GM18861 (cell line): Measurements from ENCODE around the gene BEST3.
"Not testable (repeated sequence)": the region's sequence is repeated elsewhere in the genome, so short reads cannot be mapped to it uniquely, and the experiment has no call there.

Experiments
- ATAC-seq: cut with Tn5 transposase; IDR thresholded peaks from one replicate; pipeline ENCODE4 v1.9.1; 2021; ENCODE audit not compliant: unreplicated experiment

BEST3 gene

DNA sequence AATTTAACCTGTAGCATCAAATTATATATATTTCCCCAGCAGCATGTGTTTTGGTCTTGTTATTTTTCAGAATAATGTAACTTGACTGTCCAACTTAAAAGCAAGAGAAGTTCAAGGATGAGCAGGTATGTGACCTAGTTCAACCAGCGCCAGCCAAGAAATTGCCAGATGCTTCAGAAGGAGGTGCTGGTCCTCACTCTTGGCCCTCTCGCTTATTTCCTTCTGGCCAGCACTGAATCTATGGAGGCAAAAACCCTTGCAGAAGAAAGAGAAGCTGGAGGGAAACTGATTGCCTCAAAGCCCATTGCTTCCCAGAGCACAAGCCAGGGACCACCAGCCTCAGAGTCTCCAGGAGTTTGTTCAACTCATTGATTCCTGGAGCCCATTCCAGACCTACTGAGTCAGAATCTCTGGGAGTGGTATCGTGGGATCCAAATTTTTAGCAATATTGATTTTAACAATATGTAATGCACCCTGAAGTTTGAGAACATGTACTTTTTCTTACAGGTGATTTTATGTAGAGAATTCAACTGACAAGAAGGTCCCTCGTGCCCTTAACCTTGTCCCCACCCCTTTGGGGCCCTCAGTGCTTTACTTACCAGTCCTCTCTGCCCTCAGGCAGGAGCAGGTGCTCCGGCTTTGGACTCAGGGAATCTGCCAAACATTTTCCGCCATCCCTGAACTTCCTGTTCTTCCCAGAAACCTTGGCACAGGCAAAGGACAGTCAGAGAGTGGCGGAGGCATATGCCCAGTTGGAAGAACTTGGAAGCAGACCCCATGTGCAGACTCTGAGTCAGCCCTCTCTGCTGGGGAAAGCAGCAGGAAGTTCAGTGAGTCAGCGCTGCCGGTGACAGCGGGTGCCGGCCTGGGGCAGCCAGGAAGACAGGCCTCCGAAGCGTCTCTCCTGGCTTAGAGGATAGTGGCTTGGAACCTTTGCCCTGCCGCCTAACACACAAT lies 10.4 kb downstream of the BEST3 start:
- no peak for ATAC-seq

- no peak for ATAC-seq
These were observed 11.1 kb downstream of the BEST3 start for GRCh38 chr12:69688021-69688420.

- no peak for ATAC-seq
These were observed 11.7 kb downstream of the BEST3 start for GRCh38 chr12:69687390-69687789.

GRCh38 chr12:69686731-69687130 lies 12.4 kb downstream of the BEST3 start:
- ATAC-seq = peak; percentile 67

GRCh38 chr12:69685810-69686209 lies 13.3 kb downstream of the BEST3 start:
- peak; percentile 76 for ATAC-seq

GRCh38 chr12:69684466-69684865 lies 14.6 kb downstream of the BEST3 start:
- ATAC-seq = no peak

GRCh38 chr12:69682110-69682755 lies 16.9 kb downstream of the BEST3 start:
- no peak for ATAC-seq

DNA sequence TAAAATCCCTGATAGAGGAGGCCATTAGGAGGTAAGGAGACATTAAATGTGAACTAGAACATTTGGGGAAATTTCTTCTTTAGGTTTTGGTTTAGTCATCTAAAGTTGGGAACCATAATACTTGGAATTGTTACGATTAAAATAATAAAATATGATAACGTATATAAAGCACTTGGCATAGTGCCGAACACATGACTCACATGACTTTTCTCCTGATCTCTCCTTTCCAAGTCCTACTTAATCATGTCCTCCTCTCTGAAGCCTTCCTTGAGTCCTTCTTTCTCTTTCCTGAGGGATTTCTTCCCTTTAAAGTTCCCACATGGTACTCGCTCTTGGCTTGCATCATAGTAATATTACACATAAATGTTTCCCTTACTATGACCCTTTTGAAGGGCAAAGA lies 20.0 kb downstream of the BEST3 start:
- ATAC-seq = no peak

DNA sequence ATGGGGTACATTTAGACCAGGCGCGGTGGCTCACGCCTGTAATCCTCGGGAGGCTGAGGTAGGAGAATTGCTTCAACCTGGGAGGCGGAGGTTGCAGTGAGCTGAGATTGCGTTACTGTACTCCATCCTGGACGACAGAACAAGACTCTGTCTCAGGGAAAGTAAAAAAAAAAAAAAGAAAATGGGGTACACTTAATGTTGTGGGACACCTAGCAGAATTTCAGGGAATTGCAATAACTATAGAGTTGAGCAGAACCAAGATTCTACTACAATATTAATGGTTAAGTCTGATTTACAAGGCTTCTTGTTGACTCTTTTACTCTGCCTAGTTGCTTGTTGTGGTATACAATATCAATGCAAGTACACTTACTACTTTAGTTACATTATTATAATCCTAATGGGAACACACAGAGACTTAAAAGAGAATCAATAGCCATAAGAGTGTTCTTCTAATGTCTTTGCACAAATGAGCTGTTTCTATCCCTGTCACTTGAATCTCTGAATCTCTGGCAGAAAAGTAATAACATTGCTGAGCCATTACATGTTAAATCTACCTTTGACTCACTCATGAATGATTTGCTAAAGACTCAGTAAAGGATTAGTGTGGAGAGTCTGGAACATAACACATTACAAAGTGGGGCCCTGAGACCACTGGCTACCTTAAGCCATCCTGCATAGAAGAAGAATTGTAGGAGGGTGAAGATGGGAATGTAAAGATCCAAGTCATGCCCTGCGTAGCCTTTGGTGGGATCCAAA lies 22.7 kb downstream of the BEST3 start:
- no peak for ATAC-seq

DNA sequence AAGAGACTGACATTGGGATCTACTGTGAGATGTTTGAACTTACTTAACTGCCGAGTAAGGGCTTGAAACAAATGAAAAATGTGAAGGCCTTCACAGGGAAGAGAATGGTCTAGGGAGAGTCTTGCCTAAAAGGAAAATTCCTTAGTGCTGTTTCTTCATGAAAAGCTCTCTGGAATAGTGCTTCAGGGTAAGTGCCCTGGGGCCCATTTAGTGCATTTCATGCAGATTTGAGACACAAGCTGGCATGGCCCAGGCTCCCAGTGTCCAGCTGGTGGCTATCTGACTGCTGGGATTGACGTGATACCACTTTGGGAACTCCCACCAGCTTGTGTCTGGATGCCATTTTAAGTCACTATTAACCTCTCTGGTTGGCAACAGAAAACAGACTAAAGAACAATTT lies 26.9 kb downstream of the BEST3 start:
- ATAC-seq = no peak

DNA sequence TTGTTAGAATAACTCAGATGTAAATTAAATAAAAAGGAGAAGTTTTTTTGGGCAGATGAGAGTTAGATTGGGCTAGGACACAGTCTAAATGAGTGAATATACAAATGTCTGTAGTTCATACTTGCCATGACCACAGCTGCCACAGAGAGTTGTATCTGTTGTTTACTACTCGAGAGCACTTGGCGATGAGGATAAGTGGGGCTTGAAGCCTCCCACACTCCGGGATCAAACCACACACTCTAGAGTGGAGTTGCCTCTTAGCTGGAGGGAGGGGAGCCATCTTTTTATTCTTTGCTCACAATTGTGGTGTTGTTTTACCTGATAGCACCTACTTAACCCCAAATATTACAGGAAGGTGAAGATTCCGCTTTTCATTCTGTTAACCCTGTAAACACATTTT lies 27.5 kb downstream of the BEST3 start:
- no peak for ATAC-seq

DNA sequence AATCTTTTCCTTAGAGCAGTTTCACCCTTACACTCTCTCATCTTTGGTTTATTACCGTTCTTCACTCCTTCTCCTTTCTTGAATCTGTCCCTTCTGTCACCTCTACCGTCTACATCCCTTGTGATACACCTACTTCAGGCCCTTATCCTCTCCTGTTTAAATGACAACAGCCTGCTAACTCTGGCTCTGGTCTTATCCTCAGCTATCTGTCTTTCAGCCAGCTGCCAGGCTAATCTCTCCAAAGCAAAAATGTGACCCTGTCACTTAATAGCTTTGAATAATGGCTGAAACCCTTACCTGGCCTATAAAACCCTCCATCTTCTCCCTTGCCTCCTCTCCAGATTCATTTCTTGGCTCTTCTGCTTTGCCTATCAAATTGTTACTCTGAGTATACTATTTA lies 32.3 kb downstream of the BEST3 start:
- no peak for ATAC-seq

- not testable (repeated sequence) for ATAC-seq
These were observed 34.1 kb downstream of the BEST3 start for GRCh38 chr12:69664930-69665377.

DNA sequence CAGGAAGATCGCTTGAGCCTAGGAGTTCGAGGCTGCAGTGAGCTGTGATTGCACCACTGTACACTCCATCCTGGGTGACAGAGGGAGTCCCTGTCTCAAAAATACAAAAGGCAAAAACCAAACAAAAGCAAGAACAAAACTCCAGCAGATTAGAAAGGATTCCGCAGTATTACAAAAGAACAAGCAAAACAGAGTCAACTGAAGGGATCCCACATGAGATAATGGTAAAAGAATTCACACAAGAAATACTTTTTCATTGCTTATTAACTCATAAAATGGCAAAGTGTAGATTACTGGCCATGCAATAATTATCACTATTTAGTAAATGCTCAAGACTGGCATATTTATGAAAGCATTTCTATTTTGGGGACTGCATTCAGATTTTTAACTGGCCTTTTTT lies 35.4 kb downstream of the BEST3 start:
- no peak for ATAC-seq

DNA sequence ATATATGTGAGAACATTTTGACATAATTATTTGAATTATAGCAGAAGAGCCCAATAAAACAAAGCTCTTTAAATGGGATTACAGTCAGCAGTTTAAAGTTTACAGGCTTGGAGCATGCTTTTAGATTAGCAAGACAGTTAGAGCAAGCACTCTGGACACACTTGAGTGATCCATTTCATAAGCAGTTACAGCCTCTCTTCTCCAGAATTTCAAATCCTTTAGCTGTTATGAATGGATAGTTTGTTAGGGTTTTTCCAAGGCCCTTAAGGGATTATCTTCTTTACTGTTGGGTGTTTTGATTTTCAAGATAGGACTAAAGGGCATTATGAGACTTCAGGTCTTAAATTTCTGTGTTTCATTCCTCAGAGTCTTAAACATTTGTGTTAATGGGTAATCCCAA lies 36.3 kb downstream of the BEST3 start:
- ATAC-seq = no peak

DNA sequence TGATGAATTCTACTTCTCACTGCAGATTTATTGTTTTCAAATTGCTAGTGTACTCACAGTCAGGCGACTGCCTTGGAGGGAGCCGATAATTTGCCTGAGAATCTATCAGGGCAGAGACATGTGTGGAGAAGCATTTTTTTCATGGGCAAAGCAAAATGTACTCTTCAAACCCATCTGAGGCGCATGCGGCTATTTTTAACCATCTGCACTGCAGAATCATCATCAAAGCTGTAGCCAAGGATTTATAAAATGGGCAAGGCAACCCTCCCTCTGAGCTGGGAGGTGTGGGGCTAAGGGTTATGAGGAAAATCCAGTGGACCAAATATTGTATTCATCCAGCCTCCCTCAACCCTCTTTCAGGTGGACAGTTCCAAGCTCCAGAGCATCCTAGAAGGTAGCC lies 37.7 kb downstream of the BEST3 start:
- no peak for ATAC-seq

DNA sequence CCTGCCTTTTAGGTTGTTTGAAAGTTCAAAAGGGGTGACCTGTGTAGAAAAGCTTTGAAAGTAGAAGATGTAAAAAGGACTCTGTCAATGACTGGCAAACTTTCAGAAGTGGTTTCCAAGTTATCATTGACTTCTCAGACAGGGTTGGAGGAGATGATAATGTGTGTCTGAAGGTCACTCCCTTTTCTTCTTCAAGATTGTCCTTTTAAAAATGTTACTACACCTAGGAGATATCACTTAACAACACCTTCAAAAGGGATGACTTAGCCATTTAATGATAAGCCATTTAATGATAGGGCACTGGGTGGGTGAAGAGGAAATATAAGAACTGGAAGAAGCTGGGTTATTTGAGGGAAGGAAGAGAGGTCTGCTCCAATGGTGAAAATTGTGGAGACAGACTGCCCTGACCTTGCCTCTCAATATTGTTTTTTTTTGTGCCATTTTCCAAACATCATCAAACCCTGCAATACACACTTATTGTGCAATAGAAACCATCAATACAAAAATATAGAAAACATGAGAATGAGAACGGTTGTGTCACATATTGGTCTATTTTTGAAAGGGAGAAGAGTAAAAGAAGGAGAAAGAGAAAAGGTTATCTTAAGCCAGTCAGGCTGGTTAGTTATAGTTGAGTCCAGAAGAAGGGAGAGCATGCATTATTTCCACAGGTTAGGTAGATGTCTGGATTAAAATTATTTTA lies 38.8 kb downstream of the BEST3 start:
- ATAC-seq = no peak

- ATAC-seq = no peak
These were observed 40.9 kb downstream of the BEST3 start for GRCh38 chr12:69658203-69658602.

- ATAC-seq = no peak
These were observed 41.5 kb downstream of the BEST3 start for GRCh38 chr12:69657376-69658137.
